Coronary artery (tissue), 2 donors: ENCODE data around the gene CPNE7.

Experiments
- DNase-seq: peaks from one replicate; pipeline ENCODE4 v3.0.0-alpha.2; 2017; ENCODE audit warnings: low spot score
- H3K27ac ChIP-seq, 2 donors: fragments of 200-600 bp; sonication (generic); one replicate each; pipeline ENCODE4 v1.5.1; 2016 to 2019
- H3K4me3 ChIP-seq: fragments of 200-600 bp; sonication (generic); 2 replicates; pipeline ENCODE4 v1.5.1; 2016; ENCODE audit warnings: mild to moderate bottlenecking, moderate library complexity
- TF ChIP-seq, protein P1 (sequence below): fragments of 200-600 bp; sonication (generic); IDR thresholded peaks from one replicate; pipeline ENCODE4 v1.5.1; 2019; ENCODE audit warnings: antibody characterized with exemption

Gene CPNE7

DNA sequence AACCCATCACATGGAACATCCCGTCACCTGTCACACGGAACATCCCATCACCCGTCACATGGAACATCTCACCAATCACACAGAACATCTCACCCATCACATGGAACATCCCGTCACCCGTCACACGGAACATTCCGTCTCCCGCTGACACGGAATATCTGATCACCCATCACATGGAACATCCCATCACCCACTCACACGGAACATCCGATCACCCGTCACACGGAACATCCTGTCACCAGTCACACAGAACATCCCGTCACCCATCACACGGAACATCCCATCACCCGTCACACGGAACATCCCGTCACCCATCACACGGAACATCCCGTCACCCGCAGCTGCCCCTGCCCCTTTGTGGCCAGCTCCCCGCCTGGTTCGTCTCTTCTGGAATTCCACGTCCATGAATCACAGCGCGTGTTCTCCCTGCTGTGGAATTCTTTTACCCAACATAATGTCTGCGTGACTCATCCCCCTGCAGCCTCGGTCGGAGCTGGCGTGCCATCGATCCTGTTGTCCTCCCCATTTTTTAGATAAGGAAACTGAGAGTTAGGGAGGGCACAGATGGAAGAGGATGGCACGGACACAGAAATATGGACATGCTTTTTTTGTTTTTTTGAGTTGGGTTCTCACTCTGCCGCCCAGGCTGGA lies 5.6 kb downstream of the CPNE7 start:
- no peak overlapping the region for H3K4me3 ChIP-seq
- DNase-seq, result no peak
- TF ChIP-seq, protein P1, sequence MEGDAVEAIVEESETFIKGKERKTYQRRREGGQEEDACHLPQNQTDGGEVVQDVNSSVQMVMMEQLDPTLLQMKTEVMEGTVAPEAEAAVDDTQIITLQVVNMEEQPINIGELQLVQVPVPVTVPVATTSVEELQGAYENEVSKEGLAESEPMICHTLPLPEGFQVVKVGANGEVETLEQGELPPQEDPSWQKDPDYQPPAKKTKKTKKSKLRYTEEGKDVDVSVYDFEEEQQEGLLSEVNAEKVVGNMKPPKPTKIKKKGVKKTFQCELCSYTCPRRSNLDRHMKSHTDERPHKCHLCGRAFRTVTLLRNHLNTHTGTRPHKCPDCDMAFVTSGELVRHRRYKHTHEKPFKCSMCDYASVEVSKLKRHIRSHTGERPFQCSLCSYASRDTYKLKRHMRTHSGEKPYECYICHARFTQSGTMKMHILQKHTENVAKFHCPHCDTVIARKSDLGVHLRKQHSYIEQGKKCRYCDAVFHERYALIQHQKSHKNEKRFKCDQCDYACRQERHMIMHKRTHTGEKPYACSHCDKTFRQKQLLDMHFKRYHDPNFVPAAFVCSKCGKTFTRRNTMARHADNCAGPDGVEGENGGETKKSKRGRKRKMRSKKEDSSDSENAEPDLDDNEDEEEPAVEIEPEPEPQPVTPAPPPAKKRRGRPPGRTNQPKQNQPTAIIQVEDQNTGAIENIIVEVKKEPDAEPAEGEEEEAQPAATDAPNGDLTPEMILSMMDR, result no peak
- H3K27ac ChIP-seq, result no peak overlapping the region

DNA sequence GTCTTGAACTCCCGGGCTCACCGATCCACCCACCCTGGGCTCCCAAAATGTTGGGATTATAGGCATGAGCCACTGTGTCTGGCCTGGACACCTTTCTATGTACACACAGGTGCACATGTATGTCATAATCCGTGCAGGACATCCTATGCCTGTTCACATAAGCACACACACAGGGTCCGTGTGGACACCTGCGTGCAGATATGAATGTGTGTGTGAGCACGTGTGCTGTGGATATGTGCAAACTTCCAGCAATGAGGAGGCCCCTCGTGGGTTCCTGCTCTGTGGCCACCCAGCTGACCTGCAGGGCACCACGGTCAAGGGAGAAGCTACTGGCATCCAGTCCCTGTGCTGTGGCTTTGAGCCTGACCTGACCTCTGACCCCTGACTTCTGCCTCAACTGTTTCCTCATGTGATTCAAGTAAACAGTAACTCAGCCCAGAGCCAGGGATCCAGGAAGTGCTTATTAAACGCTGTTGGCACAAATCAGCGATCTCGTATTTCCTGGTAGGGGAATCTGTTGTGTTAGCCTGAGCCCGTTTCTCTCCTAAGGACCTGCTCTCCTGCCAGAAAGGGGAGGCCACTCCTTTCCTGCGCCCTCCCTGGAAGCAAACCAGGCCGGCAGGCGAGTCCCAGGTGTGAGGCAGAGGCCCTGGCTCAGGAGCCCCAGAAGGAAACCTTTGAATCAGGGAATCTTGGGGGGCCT lies 6.5 kb downstream of the CPNE7 start:
- TF ChIP-seq, protein P1, result no peak
- no peak overlapping the region for H3K4me3 ChIP-seq
- H3K27ac ChIP-seq, result no peak overlapping the region
- no peak for DNase-seq

DNA sequence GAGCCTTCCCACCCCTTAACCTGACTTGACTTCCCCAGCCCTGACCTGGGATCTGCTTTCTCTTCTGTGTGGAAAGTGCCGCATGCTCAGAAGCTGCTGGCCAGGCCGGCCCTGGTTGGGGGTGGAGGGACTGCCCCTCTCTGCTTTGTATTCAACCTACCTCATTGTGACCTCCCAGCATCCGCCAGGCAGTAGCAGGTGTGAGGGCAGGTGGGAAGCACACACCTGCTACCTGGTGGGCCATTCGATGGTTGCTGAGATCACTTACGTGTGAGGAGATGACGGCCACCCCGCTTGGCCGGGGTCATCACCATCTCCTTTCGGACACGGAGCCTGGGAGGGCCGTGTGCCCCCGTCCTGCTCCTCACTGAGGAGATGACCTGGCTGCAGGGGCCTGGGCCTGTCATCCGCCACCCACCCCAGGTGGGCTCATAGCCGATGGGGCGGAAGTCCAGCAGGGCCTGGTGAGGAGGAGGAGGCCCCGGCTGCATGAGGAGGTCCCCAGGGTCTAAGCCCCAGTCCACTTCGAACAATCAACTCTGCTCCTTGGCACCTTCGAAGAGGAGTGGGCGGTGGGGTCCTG lies 7.1 kb downstream of the CPNE7 start:
- Histone ChIP-seq H3K4me3 (no peak overlapping the region), H3K27ac (no peak overlapping the region)
- DNase-seq, result no peak
- TF ChIP-seq, protein P1, result no peak

DNA sequence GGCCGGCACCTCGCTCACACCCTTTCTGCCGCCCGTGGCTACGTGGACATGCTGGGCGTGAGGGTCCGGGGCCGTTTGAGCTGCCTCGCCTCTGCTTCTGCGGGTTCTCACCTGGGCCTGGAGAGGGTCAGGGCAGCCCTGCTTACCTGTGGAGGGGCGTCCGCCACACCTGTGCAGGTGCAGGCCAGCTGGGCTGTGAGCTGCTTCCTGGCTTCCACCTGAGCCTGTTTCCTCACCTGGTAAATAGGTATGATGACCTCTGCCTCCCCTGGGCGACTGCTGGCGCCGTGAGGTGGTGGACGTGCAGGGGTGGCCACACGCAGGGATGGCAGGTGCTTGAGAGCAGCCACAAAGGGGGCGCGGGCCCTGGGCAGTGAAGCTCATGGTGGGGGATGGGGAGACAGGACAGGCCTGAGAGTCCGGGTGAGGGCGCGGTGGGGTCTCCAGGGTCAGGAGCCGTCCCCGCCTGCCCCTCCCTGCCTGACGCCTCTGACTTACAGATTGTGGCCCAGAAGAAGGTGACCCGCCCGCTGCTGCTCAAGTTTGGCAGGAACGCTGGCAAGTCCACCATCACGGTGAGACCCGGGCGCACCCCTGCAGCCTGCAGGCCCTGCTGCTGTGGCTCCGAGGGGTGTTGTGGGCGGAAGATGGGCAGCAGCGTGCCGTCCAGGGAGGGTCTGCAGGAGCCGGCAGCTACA lies 7.8 kb downstream of the CPNE7 start:
- no peak for DNase-seq
- no peak overlapping the region for H3K27ac ChIP-seq
- no peak overlapping the region for H3K4me3 ChIP-seq
- TF ChIP-seq, protein P1, result no peak

DNA sequence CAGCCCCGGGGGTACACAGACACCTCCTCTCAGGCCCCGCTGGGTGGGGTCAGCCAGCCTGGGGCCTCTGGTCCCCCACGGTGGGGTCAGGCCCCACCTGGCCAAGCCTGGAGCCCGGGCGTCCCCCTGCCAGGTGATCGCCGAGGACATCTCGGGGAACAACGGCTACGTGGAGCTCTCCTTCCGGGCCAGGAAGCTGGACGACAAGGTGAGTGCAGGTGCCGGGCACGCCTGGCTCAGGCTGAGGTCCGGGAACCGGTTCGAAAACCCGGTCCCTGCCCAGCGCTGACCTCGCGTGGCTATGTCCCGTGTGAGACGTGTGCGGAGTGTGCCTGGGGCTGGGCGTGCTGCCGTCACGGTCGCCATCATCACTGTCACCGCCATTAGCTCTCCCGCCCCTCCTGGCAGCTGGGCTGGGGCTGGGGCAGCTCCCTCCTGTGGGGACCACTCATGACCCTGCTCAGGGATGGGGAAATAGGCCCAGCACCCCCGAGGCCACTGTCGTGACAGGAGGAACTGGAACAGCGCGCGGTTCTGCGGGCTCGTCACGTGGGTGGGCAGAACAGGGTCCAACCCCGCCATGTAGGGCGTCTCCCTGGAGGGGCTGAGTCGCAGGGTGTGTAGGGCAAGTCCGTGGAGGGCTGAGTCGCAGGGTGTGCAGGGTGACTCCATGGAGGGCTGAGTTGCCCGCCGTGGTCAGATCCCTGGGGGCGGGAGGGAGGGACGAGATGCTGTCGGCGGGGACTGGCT lies 8.5 kb downstream of the CPNE7 start:
- TF ChIP-seq, protein P1, result no peak
- no peak overlapping the region for H3K4me3 ChIP-seq
- no peak overlapping the region for H3K27ac ChIP-seq
- no peak for DNase-seq

DNA sequence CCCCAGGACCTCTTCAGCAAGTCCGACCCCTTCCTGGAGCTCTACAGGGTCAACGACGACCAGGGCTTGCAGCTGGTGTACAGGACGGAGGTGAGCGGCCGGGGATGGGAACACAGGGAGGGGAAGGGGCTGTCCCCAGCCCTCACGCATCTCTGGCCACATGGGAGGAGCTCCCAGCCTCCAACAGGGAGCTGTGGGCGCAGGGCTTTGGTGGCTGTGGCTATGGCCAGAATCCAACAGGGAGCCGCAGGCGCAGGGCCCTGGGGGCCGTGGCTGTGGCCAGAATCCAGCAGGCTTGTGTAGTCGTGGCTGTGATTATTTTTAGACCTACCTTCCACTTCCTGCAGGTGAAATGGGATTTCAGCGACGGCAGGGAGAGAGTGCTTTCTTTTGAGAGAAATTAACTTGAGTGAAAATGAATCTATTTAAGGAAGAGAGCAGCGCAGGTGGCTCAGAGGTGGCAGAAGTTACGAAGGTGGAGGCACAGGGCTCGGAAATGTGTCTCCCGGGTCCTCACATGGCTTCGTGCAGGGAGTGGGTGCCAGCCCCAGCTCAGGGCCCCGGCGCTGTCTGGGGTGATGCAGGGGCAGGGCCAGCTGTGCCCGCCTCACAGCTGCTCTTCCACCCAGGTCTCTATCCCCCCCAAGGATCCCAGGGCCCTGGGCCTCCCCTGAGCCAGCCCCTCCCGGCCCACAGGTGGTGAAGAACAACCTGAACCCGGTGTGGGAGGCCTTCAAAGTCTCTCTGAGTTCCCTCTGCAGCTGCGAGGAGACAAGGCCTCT lies 9.4 kb downstream of the CPNE7 start:
- H3K4me3 ChIP-seq, result no peak overlapping the region
- H3K27ac ChIP-seq, result no peak overlapping the region
- TF ChIP-seq, protein P1, result no peak
- DNase-seq, result no peak
